ENCODE results near the gene LRP10.
"Not testable (repeated sequence)": the region's sequence is repeated elsewhere in the genome, so short reads cannot be mapped to it uniquely, and the experiment has no call there.

LRP10 gene

DNA sequence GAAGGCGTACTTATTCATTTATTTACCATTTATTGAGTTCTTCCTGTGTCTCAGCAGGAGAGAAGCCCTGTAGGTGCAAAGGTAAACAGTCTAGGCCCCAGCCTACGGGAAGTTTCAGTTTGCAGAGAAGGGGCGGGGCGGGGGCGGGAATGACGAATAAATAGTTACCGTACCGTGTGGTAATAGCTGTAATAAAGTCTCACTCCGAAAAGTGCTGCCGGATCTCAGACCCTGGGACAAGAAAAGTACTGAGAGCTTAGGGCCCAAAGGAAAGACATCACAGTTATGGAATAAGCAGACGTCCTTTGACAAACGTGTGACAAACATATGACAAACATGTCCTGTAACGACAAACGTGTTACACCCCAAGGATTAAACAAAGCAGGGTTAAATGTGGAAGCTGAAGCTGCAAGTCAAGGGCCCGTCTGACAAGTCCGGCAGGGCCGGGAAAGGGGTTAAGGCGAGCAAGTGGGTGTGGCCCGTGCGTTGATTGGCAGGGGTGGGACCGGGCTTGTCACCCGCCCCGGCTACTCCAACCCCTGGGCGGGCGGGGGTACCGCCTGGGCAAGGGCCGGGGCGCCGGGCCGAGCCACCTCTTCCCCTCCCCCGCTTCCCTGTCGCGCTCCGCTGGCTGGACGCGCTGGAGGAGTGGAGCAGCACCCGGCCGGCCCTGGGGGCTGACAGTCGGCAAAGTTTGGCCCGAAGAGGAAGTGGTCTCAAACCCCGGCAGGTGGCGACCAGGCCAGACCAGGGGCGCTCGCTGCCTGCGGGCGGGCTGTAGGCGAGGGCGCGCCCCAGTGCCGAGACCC, at the start of gene LRP10:
Gene LRP10 (plus strand): TSS at position 517 of the 809 bp plus-strand sequence. CDS start 564 bp downstream, outside the sequence.
- peak; percentile 82 for DNase-seq (ENCODE audit: low read depth)

GRCh38 chr14:22822016-22822570, 49.4 kb upstream of the LRP10 start:
- DNase-seq (ENCODE audit: low read depth), result no peak

DNA sequence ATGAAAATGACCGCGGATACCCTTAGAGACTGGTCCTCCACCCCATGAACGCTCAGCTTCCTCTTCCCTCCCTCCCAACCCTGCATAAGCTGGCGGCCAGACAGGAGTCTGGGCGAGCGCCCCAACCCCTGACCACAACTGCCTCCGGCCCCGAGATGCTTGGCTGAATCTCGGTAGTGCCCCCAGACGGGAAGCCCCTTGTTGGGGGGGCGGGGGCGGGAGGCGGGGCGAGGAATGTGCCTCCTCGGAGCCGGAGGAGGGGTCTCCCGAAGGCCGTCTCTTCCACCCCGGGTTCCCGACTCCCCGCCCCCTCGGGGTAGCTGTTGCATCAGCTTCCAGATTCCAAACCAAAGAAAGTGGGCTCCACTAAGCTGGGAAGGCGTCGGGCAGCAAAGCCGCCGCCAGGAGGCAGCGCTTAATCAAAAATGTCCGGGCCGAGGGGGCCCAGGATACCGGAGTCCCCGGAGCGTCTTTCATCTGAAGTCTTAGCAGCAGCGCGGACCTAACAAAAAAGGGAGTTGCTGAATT, 48.9 kb upstream of the LRP10 start:
- DNase-seq (ENCODE audit: low read depth), result peak; percentile 81

- peak; percentile 93 for DNase-seq (ENCODE audit: low read depth)
Measured at GRCh38 chr14:22824711-22825359, 46.7 kb upstream of the LRP10 start.

DNA sequence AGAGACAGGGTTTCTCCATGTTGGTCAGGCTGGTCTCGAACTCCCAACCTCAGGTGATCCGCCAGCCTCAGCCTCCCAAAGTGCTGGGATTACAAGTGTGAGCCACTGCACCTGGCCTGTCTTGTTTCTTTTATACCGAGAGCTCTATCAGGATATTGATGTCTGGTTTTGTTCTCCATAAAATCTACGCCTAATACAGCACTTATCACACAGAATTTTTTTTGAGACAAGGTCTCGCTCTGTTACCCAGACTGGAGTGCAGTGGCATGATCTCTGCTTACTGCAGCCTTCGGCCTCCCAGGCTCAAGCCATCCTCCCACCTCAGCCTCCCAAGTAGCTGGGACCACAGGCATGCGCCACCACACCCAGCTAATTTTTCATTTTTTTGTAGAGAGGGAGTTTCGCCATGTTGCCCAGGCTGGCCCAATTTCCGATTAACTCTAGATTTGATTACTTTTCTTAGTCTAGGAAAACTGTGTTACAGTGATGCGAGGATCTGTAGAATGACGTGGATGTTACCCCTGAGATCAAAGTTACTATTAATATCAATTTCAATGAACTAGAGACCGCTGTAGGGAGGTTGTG, 42.4 kb upstream of the LRP10 start:
- not testable (repeated sequence) for DNase-seq (ENCODE audit: low read depth)

DNA sequence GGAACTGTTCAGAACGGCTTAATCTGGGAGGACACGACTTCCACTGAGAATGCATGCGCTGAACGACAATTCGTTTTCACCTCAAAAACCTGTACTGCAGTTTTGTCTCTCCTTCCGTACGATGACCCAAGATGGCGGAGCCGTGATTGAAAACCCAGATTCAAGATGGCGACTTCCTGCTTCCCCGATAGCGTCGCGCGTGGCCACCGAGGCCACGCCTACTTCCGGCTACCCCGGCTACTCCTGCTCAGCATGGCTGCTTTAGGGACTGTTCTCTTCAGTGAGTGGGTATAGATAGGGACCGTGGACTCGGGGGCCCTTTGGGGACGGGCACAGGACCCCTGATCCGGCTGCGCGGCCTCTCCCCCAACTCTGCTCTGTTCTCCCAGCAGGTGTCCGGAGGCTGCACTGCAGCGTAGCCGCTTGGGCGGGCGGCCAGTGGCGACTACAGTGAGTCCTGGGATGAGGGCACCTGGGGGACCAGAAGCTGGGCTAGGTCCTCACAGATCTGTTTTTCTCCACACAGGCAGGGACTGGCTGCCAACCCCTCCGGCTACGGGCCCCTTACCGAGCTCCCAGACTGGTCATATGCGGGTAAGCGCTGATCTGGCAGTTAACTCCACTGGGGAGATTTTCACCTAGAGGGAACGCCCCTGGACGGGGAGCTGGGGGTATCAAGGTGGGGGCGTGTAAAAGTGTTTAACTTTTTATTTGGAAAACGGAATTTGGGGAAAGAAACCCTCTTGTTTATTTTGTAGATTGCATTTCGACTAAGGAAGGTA, 41.7 kb upstream of the LRP10 start, which contains the start of gene MRPL52:
Gene MRPL52 (plus strand): TSS at position 227 of the 782 bp plus-strand sequence. CDS start 26 bp downstream, at position 253.
- peak; percentile 76 for DNase-seq (ENCODE audit: low read depth)

DNA sequence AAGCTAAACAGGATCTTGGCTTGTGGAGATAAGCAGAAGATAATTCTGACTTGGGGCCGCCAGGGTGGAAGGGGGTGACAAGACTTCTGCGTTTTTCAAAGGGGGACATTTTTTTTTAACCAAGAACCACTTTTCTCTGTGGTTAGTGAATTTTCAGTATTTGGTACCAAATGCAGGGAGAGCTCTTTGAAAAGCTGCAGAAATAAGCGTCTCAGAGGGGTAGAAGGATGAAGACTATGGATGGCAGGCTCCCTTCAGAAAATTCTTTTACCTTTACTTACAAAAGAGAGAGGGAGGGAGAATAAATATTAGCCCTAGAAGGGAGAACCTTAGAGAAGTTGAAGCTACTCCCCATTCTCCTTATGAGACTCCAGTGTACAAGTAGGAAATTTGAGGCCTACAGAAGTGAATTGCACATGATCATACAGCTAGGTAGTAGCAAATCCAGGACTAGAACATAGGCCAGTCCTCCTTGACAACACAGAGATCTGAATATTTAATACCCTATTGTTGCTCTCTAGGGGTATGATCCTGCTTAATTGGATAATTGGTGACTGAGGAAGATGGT, 41.0 kb upstream of the LRP10 start:
- DNase-seq (ENCODE audit: low read depth), result no peak

DNA sequence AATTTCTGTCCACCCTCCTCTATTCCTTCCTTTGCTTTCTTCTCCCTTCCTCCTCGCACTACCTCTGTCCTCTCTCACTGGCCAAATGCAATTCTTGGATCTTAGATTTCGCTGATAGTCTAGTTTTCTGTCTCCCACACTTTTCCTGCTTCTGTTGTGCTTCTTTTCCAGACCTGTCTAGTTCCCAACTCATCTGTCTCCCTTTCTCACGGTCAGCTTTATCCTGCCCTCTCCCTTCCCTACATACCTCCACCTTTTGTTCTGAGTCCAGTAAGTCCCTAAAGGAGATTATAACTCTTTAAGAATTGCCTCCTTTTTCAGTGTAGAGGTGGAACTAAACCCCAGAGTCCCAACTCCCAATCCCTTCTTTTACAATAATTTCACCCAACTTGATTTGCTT, 36.0 kb upstream of the LRP10 start:
- DNase-seq (ENCODE audit: low read depth), result no peak

DNA sequence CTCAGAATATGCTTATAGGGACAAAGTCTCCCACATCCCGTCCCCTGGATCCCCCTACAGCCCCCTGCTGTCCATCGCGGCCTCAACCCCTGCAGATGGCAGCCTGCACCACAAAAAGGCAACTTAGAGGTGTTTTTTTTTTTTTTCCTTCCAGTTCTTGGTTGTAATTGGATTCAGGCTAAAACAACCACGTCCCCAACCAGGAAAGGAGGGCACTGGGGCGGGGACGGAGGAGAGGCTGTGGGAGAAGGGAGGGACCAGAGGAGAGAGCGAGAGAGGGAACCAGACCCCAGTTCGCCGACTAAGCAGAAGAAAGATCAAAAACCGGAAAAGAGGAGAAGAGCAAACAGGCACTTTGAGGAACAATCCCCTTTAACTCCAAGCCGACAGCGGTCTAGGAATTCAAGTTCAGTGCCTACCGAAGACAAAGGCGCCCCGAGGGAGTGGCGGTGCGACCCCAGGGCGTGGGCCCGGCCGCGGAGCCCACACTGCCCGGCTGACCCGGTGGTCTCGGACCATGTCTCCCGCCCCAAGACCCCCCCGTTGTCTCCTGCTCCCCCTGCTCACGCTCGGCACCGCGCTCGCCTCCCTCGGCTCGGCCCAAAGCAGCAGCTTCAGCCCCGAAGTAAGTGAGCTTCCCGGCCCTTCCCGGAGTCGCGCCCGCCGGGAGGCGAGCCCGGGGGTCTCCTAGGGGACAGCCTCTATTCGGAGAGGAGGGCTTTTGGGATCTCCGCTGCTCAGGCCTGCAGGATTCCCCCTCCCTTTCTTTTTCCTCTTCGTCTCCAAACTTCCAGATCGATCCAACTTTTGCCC, 35.0 kb upstream of the LRP10 start, which contains the start of gene MMP14:
Gene MMP14 (plus strand): TSS at position 285 of the 813 bp plus-strand sequence. CDS start 233 bp downstream, at position 518.
- DNase-seq (ENCODE audit: low read depth), result peak; percentile 92

DNA sequence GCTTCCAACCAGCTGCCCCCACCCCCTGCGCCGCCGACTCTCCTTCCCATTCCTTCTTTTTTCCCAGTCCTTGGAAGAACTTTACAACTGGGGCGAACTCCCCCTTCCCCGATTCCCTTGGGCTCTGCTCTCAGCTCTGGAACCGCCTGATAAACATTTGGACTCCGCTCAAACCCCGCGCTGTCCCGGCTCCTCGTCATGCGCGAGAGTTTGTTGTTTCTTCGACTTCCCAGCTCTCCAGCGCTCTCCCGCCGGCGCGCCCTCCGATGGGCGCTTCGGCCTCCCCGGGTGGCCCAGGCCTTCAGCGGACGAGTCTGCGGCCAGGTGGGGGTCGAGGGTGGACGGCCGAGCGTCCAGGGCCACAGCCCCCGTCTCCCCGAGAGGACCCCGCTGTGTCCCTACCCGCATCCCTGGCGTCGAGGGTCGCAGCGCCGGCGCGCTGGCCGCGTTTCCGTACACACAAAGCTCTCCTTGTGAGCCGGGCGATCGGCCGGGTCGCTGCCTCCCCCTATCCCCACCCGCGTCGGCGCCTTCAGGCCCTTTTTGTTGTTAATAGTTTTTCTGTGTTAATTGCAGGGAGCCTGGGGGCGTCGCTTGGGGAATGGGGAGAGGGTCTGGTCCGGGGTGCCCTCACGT, 34.3 kb upstream of the LRP10 start:
- DNase-seq (ENCODE audit: low read depth), result peak; percentile 43

GRCh38 chr14:22837750-22838538, 33.6 kb upstream of the LRP10 start:
- DNase-seq (ENCODE audit: low read depth), result peak; percentile 42

GRCh38 chr14:22838631-22839041, 32.9 kb upstream of the LRP10 start:
- no peak for DNase-seq (ENCODE audit: low read depth)

DNA sequence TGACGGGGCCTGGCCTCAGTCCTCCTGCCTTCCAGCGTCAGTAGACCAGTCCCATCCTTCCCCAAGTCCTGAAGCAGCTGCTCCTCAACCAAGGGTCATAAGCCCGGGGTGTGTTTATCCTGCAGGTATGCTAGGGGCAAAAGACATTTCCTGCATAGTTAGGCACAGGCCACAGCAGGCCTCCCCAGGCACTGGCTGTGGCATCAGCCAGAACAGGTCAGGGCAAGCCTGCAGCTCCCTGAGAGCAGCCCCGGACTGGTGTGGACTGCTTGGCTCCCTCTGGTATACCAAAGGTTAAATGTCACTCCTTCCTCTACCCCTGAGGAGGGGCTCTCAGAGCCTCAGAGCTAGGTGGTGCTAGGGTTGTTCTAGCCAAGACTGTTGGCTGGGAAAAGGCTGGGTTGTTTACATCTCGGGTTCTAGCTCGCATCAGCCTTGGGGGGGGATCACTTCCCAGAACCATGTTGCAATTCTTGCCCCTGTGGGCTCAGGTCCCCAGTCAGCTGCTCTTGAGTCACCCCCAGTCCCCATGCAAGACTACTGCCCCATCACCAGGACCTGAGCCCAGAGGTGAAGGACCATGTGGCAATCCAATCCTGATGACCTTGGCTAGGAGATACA, 32.3 kb upstream of the LRP10 start:
- no peak for DNase-seq (ENCODE audit: low read depth)

DNA sequence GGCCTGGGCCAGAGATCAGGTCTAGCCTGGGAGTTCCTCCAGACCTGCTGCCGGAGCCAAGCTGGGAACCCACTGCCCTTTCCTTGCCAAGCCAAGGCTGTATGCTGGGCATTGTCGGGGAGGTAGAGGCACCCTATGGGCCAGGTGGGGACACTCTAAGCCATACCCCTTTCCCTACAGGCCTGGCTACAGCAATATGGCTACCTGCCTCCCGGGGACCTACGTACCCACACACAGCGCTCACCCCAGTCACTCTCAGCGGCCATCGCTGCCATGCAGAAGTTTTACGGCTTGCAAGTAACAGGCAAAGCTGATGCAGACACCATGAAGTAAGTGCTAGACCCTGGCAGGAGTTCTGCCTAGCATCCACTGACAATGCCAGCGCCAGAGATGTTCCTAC, 30.2 kb upstream of the LRP10 start:
- DNase-seq (ENCODE audit: low read depth), result no peak

GRCh38 chr14:22841769-22842168, 29.8 kb upstream of the LRP10 start:
- no peak for DNase-seq (ENCODE audit: low read depth)

DNA sequence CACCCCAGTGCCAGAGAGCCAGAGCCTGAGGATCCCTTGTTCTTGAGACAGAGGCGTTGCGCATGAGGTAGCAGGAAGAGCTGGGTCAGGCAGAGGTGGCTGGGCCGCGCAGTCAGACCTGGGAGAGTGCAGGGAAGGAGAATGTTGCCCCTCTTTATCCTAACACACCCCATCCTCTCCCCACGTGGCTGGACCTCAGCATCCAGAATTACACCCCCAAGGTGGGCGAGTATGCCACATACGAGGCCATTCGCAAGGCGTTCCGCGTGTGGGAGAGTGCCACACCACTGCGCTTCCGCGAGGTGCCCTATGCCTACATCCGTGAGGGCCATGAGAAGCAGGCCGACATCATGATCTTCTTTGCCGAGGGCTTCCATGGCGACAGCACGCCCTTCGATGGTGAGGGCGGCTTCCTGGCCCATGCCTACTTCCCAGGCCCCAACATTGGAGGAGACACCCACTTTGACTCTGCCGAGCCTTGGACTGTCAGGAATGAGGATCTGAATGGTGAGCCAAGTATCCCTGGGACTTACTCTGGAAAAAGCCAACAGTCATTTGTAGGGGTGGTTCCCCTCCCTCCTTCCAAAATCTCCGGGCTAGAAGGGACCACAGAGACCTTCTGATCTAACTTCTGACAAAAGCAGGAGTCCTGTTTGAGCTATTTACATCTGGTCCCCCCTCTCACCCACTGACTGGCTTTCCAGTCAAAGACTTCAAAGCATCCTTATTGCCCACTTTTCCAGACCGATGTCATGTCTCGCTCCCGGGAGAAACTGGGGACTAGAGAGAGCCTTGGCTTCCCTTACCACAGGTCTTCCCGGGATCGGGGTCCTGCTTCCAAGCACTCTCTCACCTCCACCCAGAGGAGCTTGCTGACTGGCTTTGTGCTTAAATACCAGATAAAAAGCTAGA, 29.1 kb upstream of the LRP10 start:
- no peak for DNase-seq (ENCODE audit: low read depth)

All from stromal cell of bone marrow (primary cell).